Heart left ventricle (tissue), 16 donors: ENCODE data around the gene NUDT4. TPM values are rescaled to one million over a fixed set of nuclear protein-coding genes. Genes with fewer than 3 reads are reported as not detected.

Experiments used
- ATAC-seq, 4 donors: fragments of 200-7000 bp; cut with Tn5 transposase; one replicate each; pipeline ENCODE4 v1.9.1; 2020 to 2022; ENCODE audit warnings: moderate library complexity in 4 of 4, mild to moderate bottlenecking in 3 of 4, moderate number of reproducible peaks in 1 of 4
- DNase-seq, 5 donors: peaks; one replicate each; pipeline ENCODE4 v3.0.0-alpha.2; 2020
- H3K27ac ChIP-seq, 12 donors: fragments of 200-600 bp; sonication (generic) in 4 of 12; one replicate each; pipeline versions ENCODE4 v1.5.0 to v1.8.0; 2016 to 2022; ENCODE audit warnings: mild to moderate bottlenecking in 2 of 12
- H3K27me3 ChIP-seq, 9 donors: fragments of 200-600 bp; sonication (generic) in 2 of 9; one replicate each; pipeline versions ENCODE4 v1.5.1 to v1.8.0; 2016 to 2022; ENCODE audit warnings: mild to moderate bottlenecking in 3 of 9
- H3K36me3 ChIP-seq, 9 donors: fragments of 200-600 bp; sonication (generic) in 2 of 9; one replicate each; pipeline versions ENCODE4 v1.5.0 to v1.8.0; 2018 to 2022; ENCODE audit warnings: mild to moderate bottlenecking in 2 of 9
- H3K4me1 ChIP-seq, 12 donors: fragments of 200-600 bp; sonication (generic) in 4 of 12; one replicate each; pipeline versions ENCODE4 v1.5.0 to v1.8.0; 2016 to 2022; ENCODE audit warnings: mild to moderate bottlenecking in 3 of 12
- H3K4me3 ChIP-seq, 12 donors: fragments of 200-600 bp; sonication (generic) in 4 of 12; one replicate each; pipeline versions ENCODE4 v1.5.0 to v1.8.0; 2017 to 2022; ENCODE audit warnings: mild to moderate bottlenecking in 9 of 12, moderate library complexity in 4 of 12
- H3K9me3 ChIP-seq, 12 donors: fragments of 200-600 bp; sonication (generic) in 4 of 12; one replicate each; pipeline versions ENCODE4 v1.5.0 to v1.8.0; 2016 to 2022; ENCODE audit warnings: mild to moderate bottlenecking in 1 of 12
- POLR2A ChIP-seq, 2 donors: fragments of 450-650 bp; IDR thresholded peaks; one replicate each; pipeline ENCODE4 v1.6.1; 2017; ENCODE audit warnings: antibody characterized with exemption in 2 of 2, mild to moderate bottlenecking in 2 of 2, moderate library complexity in 2 of 2
- WGBS, 4 donors: extraction: QIAGEN DNeasy Blood & Tissue Kit in 2 of 4; methylation state at CpG; one replicate each; pipeline versions ENCODE4 v1.1.5 to v1.1.7; 2013 to 2018; 5-methylcytosine and 5-hydroxymethylcytosine counted together
- intact Hi-C, 10 donors: fragments of 100-400 bp; cut with DNase I; formaldehyde crosslinking; loops; one replicate each; pipeline versions ENCODE4 v1.11.1 to v1.14.2; 2022
- polyA plus RNA-seq, 2 donors: library from polyadenylated mRNA; stranded (reverse); fragments of 200-250 nt; gene quantifications; one replicate each; pipeline ENCODE4 v1.2.3, GENCODE V29; 2013
- total RNA-seq, 9 donors: library from RNA; depleted of rRNA in 2 of 9; stranded (reverse); fragments of >200 nt in 2 of 9; fragmentation: NEBNext Ultra II Directional in 3 of 9; extraction: Animal tissue kit (Norgen Biotek cat#: 25700) in 3 of 9; gene quantifications; one replicate each; pipeline versions ENCODE4 v1.1.0 to v1.2.4, GENCODE V29; 2016 to 2023
- TF ChIP-seq, protein P1 (sequence below), 12 donors: fragments of 200-600 bp; sonication (generic) in 4 of 12; IDR thresholded peaks; one replicate each; pipeline versions ENCODE4 v1.5.0 to v1.8.0; 2018 to 2022; ENCODE audit warnings: antibody characterized with exemption in 12 of 12, mild to moderate bottlenecking in 5 of 12
- donor health status: ischemic (EF 13 %, LVEDD 7.1; RV severe dilation, severe dysfunction).
- donor health status: healthy with polysubstance abuse.
- donor health status: DM: no; HTN: yes; CAD: no.
- donor health status: DM: no; HTN: no; CAD: no.
- donor health status: ischemic (EF 25% LVEDD 6.9; RV normal size, moderate dysfunction).
- donor health status: ischemic (EF 25% LVEDD 5.7; RV mildly dilated, moderate dysfunction).
- donor health status: healthy.
- donor health status: DM: yes; HTN: yes; CAD: no.
- donor health status: ischemic (EF 35%, LVEDD 5.7; RV mildly dilated, moderate dysfunction).
- donor health status: nonischemic (EF 11% LVEDD 7.7; RV severe dilation, severe dysfunction).
- donor health status: DM: yes; HTN: yes; CAD: no.
- donor health status: PGD.
- donor health status: ischemic (EF 29% LVEDD 5.4; RV normal size, mild dysfunction).
- donor health status: nonischemic (EF 23%, LVEDD 6.1; RV moderate dilation, normal function).

Gene NUDT4
- total and polyA plus RNA-seq, 11 donors = 59.9 to 667 (median 242) TPM

DNA sequence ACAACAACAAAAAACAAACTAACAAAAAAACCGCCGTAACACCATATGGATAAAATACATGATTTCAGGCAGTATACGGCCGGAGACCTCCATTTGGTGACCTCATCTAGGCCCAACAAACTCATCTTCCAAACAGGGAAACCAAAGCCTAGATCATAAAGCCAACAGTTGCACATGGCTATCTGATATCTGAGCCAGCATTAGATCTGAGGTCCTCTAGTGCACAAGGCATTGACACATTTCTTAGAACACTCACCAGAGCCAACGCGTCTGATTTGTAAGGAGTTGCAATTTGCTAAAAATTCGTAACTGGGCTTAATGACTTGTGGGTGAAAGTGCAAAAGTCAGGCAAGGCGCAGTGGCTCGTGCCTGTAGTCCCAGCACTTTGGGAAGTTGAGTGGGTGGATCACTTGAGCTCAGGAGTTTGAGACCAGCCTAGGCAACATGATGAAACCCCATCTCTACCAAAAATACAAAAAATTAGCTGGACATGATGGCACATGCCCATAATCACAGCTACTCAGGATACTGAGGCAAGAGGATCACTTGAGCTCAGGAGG, 42.0 kb upstream of the NUDT4 start:
- Histone ChIP-seq H3K4me3 (no peak overlapping the region), H3K36me3 (no peaks in the 10 kb centered on the region), H3K9me3 (no peaks in the 10 kb centered on the region), H3K4me1 (peaks cover 0 to 14% (median 4%) of the 10 kb centered on the region in 12 donors), H3K27me3 (no peaks in the 10 kb centered on the region), H3K27ac (peak overlapping the region in 3 of 12 donors; percentile 15 to 67 (median 36))
- TF ChIP-seq, protein P1, sequence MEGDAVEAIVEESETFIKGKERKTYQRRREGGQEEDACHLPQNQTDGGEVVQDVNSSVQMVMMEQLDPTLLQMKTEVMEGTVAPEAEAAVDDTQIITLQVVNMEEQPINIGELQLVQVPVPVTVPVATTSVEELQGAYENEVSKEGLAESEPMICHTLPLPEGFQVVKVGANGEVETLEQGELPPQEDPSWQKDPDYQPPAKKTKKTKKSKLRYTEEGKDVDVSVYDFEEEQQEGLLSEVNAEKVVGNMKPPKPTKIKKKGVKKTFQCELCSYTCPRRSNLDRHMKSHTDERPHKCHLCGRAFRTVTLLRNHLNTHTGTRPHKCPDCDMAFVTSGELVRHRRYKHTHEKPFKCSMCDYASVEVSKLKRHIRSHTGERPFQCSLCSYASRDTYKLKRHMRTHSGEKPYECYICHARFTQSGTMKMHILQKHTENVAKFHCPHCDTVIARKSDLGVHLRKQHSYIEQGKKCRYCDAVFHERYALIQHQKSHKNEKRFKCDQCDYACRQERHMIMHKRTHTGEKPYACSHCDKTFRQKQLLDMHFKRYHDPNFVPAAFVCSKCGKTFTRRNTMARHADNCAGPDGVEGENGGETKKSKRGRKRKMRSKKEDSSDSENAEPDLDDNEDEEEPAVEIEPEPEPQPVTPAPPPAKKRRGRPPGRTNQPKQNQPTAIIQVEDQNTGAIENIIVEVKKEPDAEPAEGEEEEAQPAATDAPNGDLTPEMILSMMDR (IDR thresholded peaks at IDR 0.05) = no peak
- TF ChIP-seq POLR2A (IDR thresholded peaks at IDR 0.05) = no peak
- ATAC-seq (no peak), DNase-seq (no peak)
- intact Hi-C loops = no loop called here
- 79 to 84% (median 83%) methylated on average over 9 of the region's 9 CpGs for WGBS, 4 donors

DNA sequence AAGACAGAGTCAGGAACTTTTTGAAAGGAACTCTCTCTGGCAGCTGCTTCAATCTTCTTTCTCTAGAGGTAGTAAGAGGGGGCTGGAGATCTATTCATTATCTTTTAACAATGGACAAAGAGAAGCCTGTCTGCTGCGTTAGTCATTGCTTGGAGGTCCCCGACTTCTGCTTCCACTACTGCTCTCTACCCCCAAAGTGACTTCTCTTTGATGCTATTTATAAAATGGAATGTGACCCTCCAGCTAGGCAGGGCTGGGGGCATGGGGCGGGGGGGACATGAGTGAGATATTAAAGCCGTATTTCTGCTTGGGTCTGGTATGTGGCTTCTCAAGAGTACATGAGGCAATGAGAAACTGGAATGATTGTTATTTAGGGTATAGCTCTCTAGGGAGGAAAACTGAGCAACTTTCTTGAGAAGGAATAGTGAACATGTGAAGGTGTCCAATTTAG, 41.4 kb upstream of the NUDT4 start:
- intact Hi-C loops = no loop called here
- no peaks in the 10 kb centered on the region for H3K27me3 ChIP-seq
- ATAC-seq = peak in 3 of 4 donors; percentile 17 to 54 (median 47)

DNA sequence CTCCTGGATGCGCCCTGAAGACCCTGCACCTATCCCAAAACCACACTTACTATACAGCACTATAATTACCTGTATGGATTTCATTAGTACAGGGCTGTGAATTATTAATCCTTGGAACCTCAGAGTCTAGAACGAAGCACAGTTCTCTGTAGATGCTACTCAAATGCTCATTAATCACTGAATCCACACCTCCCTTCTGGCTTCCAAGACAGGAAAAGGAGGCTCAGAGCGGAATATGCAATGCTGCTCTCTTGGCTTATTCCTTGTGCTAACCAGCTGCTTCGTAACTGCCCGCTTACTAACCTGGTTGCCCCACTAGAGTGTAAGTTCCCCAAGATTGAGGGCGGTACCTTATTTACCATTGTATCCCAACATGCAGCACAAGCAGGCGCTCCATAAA, 39.1 kb upstream of the NUDT4 start:
- no peak for TF ChIP-seq POLR2A (IDR thresholded peaks at IDR 0.05)
- ATAC-seq (no peak), DNase-seq (no peak)
- no peaks in the 10 kb centered on the region for H3K9me3 ChIP-seq
- H3K27ac ChIP-seq = no peak overlapping the region
- no peak overlapping the region for H3K4me3 ChIP-seq
- intact Hi-C loops = no loop called here
- 95 to 99% (median 96%) methylated on average over 7 of the region's 7 CpGs for WGBS, 4 donors
- no peaks in the 10 kb centered on the region for H3K27me3 ChIP-seq
- no peaks in the 10 kb centered on the region for H3K36me3 ChIP-seq
- H3K4me1 ChIP-seq = peaks cover 0 to 19% (median 4%) of the 10 kb centered on the region in 12 donors

More for the DNA sequence above, 41.4 kb upstream of the NUDT4 start:
- no peak for DNase-seq
- Histone ChIP-seq H3K4me3 (no peak overlapping the region), H3K4me1 (peaks cover 0 to 14% (median 4%) of the 10 kb centered on the region in 12 donors), H3K27ac (peak overlapping the region in 5 of 12 donors; percentile 1 to 67 (median 36)), H3K36me3 (no peaks in the 10 kb centered on the region), H3K9me3 (no peaks in the 10 kb centered on the region)
- 19 to 25% (median 24%) methylated on average over 4 of the region's 4 CpGs for WGBS, 4 donors
- TF ChIP-seq, protein P1 (IDR thresholded peaks at IDR 0.05) = no peak
- TF ChIP-seq POLR2A (IDR thresholded peaks at IDR 0.05) = no peak

DNA sequence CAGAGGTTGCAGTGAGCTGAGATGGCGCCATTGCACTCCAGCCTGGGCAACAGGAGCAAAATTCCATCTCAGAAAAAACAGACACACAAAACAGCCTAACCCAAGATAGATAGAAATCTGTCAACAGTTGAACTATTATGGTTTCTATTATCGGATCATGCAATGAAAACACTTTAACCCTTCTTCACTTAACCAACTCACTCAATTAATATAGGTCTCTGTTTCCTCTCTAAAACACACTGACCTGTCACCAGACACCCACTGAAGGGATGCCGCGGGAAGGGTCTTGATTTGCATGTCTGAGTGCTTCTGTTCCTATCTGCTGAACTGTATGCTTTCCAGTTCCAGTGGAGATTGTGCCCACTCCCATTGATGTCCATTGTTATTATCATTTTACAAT, 38.0 kb upstream of the NUDT4 start:
- Histone ChIP-seq H3K4me3 (no peak overlapping the region), H3K36me3 (no peaks in the 10 kb centered on the region), H3K4me1 (peaks cover 0 to 19% (median 4%) of the 10 kb centered on the region in 12 donors), H3K27ac (no peak overlapping the region), H3K9me3 (no peaks in the 10 kb centered on the region), H3K27me3 (no peaks in the 10 kb centered on the region)
- TF ChIP-seq, protein P1 (IDR thresholded peaks at IDR 0.05) = no peak
- no peak for TF ChIP-seq POLR2A (IDR thresholded peaks at IDR 0.05)
- no peak for DNase-seq
- 51 to 66% (median 65%) methylated on average over 4 of the region's 4 CpGs for WGBS, 4 donors
- intact Hi-C loops = no loop called here
- no peak for ATAC-seq
